CD4-positive, alpha-beta T cell treated with Interleukin-15 for 1 hour (primary cell): ENCODE results near the gene ZNF329.
"Not testable (repeated sequence)": the region's sequence is repeated elsewhere in the genome, so short reads cannot be mapped to it uniquely, and the experiment has no call there.

Experiments
- DNase-seq: peaks from one replicate; pipeline ENCODE4 v3.0.0-alpha.2; 2020

The ZNF329 gene

DNA sequence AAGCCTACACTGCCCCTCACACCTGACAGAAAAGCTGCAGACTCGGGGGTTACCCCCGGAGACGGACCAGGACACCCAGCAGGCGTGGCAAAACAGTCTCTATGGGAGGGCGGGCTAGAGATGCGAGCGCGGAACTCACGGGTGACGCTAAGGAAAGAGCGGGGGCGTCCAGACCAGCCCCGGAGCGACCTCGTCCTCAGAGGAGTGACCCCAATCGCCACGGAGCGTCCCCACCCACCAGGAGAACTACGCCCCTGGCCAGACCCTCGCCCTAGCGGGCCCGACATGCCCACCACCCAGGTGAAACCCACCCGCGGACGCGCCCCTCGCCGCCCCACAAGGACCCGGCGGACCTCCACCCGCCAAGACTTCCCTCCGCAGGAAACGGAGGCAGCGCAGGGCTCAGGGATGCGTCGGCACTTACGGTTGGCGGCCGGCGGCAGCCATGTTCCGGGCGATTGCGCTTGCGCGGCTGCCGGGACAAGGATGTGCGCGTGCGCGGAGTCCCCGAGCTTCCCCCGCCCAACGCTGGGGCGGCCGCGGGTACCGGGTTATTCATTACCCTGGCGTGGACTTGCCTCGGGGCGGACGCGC is at the start of gene ZNF329:
TSS of gene ZNF329 (minus strand) at position 462 of the 594 bp plus-strand sequence. CDS start 21,286 bp downstream, outside the sequence.
- peak; percentile 86 for DNase-seq

DNA sequence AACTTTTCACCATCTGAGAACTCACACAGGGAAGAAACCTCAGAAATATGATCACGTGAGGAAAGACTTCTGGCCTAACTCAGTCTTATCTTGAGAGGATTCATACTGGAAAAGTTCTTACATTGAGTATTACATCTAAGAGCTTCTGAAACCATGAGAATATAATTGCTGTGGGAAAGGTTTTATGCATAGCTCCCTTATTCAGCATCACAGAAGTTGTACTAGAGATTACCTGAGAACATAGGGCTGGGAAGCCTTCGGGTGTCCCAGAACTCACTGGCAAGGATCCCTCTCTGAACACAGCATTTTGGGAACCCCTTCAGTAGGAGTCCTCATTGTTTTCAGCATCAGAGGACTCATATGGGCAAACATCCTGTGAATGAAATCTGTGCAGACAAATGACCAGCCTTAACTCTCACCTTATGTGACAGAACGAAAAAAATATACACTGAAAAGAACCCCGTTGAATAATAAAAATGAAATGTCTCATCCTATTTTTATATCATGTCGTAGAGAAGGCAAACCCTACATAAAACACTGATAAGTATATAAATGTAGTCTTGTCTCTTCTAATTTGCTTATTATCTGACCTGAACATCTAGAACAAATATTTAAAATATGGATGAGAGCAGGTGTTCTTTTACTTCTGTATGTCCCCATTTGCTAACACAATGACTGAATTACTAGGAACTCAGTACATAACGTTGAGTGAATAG is 46.5 kb upstream of the ZNF329 start:
- no peak for DNase-seq

DNA sequence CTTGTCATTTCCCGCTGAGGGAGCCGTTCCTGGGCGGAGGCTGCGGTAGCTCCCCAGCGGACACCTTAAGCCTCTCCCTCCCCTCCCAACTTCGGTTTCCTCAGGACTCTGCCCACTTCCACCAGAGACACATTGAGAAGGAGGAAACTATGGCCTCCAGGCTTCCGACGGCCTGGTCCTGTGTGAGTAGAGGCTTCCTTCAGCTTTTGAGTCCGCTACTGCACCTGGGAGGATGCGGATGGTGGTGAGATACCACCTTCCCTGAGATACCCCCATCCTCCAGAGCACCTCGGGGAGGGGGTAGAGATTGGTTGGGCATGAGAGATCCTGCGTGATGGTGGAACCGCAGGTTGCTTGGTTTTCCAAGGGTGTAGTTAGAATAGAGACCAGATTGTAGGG is 33.2 kb upstream of the ZNF329 start:
- no peak for DNase-seq

DNA sequence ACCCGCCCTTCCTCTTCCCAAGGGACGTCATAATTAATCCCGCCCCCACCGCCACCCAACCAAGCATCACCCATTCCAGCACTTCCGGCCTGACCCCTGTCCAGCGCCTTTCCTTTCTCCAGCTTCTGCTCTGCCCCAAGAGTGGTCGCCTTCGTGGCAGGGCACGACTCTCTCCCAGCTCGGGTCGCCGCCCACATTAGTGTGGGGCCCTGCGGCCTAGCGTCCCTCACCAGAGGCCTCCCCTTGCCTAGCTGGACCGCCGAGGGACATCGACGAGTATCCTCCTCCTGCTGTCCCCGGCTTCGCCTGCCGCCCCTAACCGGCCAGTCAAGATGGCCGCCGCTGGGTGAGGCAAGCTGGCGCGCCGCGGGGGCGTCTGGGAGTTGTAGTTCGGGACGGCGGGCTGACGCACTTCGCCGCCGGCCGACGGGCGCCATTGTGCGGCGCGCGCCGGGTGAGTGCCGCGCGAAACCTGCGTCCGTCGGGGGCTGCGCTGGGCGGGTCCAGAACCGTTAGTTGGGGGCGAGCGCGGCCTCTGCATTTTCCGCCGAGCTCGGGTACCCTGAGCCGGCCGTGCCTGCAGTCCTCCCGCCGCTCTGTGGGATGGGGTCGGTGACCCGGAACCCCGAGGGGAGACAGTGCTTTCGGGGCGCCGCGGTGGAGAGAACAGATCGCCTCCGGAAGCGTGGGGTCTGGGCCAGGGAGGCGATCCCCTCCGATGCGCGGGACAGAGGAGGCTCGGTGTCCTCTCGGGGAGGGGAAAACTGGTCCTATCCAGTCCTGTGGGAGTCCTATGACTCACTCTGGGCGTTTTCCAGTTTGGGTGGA is 32.6 kb upstream of the ZNF329 start, which contains the start of gene ZNF274:
TSS of gene ZNF274 (plus strand) at position 73 of the 828 bp plus-strand sequence. CDS start 905 bp downstream, outside the sequence.
- peak; percentile 95 for DNase-seq

DNA sequence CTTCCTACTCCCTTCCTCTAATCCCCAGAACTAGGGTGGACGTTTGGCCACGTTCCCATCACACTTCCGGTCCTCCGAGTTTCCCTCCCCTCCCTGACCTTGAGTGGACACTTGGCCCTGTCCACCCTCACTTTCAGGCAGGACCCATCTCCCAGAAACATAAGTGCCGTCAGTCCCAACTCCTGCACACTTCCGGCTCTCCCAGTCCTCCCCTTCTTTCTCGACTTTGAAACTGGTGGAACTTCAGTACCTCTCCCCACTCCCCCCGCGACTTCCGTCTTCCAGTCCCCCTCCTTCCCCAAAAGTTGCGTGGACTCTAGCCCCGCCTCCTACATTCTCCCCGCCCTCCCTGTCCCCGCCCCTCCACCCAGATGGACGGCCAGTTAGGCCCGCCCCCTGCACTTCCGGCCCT is 32.0 kb upstream of the ZNF329 start:
- peak; percentile 92 for DNase-seq

DNA sequence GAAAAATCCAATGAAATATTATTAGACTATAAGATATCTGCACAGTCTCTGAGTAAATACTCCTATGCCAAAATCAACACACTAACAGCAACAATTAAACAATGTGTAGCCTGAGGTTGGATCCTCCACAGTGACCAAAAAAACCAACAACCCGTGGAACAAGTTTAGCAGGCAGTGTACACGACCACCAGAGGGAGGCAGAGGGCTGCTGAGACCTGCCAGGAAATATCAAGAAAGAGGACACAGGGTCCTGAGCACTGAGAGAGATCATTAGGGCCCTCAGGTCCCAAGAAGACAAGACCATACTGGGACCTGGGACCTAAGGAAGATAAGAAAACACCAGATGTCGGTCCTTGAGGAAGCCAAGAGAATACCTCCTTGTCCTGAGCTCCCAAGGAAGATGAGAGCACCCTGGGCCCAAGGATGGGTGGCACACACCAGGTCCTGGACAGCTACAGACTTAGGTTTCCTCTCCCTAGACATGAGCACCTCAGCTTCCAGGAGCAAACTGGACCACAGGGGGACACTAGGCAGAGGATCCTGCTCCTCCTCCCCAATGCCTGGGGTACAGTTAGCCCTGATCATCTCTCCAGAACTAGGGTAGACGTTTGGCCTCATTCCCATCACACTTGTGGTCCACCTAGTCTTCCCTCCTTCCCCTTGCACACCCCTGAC is 31.4 kb upstream of the ZNF329 start:
- peak; percentile 54 for DNase-seq

DNA sequence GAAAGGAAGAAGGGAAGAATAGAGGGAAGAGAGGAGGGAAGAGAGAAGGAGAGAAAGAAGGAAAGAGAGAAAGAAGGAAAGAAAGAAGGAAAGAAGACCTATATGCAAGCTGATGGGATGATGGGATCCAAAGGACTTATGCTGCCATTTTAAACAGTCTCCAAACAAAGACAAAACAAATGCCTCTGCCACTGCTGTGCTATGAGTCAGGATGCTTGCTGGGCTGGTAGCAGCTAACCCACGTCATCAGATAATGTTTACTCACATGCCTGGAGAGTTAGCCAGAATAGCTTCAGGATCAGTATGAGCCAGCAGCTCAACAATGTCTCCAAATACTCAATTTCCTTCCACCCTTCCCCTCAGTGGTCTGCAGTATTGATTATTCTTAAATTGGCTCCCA is 20.3 kb upstream of the ZNF329 start:
- DNase-seq = no peak

DNA sequence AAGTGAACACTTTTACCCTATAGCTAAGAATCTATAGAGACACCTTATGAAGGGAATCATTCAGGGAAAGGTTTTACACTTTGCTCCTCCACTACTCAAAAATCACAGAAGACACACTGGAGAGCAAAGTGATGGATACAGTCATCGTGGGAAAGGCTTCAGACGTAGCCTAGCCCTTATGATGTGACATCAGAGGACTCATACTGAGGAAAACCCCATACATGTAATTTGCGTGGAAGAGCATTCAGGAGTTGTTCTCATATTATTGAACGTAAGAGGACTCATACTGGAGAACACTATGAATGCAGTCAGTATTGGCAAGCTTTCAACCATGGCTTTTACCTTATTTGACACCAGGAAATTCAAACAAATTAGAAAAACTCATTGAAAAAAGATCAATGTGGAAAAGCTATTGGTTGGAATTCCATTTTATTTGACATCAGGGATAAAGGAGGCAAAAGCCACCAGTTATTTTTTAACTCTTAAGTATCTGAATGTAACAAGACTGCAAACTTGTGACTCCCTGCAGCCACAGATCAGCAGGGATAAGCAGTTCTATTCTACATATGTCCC is 16.2 kb upstream of the ZNF329 start:
- no peak for DNase-seq

DNA sequence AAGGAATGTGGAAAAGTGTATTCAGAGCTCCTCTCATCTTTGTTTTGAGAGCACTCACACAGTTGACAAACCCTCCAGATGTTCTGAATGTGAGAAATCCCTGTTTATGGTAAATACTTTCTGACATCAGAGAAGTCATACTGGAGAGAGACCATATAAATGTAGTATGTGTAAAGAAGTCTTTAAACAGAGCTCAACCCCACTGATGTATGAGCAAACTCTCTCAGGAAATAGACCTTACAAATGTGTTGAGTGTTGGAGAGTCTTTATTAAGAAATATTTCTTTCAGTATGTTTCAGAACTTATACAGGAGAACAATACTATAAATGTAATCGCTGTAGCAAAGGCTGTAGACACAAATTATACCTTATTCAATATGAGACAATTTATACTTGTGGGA is 15.7 kb upstream of the ZNF329 start:
- no peak for DNase-seq

DNA sequence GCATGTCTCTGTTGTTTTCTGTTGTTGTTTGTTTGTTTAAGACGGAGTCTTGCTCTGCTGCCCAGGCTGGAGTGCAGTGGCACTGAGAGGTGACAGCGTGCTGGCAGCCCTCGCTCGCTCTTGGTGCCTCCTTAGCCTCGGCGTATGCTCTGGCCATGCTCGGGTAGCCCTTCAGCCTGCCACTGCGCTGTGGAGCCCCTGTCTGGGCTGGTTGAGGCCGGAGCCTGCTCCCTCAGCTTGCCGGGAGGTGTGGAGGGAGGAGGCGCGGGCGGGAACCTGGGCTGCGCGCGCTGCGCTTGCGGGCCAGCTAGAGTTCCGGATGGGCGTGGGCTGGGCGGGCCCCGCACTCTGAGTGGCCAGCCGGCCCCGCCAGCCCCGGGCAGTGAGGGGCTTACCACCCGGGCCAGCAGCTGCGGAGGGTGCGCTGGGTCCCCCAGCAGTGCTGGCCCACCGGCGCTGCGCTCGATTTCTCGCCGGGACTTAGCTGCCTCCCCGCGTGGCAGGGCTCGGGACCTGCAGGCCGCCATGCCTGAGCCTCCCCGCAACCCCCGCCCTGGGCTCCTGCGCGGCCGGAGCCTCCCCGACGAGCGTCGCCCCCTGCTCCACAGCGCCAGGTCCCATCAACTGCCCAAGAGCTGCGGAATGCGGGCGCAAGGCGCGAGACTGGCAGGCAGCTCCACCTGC is 6.6 kb upstream of the ZNF329 start:
- DNase-seq = no peak

DNA sequence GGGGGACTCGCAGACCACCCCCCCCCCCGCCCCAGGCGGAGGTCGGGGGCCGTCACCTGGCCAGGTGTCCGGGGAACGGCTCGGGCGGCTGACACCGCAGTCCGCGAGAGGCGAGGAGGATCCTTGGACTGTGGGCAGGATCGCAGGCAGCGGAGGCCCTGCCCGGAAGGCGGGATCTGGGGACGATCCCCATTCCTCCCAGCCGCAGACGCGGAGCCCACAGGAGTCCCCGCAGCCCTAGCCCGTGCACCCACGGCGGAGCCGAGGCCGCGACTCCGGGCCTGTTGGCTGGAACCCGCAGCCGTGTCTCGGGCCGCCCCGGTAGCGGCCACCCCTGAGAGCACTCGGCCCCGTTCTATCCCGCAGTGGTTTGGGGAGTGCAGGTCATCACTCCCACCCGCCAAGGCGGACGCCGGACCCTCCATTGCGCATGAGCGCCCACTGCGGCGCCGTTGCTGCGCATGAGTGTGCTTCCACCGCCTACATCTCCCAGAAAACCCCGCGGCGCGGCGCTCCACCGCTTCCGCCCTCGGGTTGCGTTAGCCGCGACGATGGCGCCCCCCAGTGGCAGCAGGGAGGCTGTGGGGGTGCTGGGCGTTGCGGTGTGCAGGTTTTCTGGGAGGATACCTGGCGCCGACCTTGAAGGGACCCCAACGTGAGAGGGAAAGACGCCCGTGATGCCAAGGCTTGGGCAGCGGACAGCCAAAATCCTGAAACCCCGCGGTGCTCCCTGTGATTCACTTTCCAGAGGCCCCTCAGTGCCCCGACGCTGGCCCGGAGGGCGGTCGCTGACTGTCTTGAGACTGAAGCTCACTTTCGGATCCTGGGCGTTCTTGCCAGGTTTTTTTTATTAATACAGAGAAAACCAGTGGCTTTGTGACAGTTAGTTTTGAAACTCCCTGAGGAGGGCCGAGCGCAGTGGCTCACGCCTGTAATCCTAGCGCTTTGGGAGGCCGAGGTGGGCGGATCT is 4.4 kb upstream of the ZNF329 start:
- DNase-seq = peak; percentile 93

DNA sequence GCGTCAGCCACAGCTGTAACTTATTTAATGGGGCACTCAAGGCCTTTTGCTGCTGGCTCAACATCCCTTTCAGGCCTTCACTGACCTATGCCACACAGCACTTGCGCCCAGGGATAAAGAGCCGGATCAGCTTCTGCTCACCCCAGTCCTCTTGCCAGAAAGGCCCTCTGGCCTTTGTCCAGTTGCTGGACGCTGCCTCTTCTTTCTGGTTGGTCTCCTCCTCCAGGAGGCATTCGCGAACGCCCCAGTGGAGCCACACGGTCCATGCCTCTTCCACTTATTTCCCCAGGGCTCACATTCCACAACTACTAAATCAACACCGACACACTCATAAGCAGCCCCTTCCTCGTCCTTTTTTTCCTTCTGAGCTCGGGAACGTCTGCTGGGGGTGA is 3.7 kb upstream of the ZNF329 start:
- no peak for DNase-seq

DNA sequence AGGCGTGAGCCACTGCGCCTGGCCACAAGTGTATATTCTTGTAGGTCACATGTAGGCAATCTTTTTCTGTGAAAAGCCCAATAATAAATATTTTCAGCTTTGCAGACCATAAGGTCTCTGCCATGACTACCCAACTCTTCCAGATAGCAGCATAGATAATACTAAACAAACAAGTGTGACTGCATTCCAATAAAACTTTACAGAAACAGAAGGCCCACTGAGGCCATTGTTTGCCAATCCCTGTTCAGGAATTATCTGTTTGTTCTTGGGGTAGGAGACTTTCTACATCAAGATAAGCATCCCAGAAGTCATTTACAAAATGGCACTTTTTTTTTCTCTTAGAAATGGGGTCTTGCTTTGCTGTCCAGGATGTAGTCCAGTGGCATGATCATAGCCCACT is 2.8 kb upstream of the ZNF329 start:
- DNase-seq = no peak

DNA sequence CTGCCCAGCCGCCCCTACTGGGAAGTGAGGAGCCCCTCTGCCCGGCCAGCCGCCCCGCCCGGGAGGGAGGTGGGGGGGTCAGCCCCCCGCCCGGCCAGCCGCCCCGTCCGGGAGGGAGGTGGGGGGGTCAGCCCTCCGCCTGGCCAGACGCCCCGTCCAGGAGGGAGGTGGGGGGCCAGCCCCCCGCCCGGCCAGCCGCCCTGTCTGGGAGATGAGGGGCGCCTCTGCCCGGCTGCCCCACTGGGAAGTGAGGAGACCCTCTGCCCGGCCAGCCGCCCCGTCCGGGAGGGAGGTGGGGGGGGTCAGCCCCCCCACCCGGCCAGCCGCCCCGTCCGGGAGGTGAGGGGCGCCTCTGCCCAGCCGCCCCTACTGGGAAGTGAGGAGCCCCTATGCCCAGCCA is 3.1 kb downstream of the ZNF329 start:
- not testable (repeated sequence) for DNase-seq

DNA sequence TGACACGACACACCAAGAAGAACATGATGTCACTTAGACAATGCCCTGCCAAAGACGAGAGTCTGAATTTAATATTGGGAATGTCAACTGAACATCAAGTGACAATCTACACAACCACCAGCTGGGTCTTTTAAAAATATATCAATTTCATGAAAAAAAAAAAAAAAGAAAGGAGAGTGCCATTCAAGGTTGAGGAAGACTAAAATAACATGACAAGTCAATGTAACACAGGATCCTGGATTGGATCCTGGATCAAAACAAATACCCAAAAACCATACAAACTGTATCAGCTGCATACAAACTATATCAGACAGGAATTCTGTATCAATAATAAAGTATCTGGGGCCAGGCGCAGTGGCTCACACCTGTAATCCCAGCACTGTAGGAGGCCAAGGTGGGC is 4.7 kb downstream of the ZNF329 start:
- DNase-seq = no peak

DNA sequence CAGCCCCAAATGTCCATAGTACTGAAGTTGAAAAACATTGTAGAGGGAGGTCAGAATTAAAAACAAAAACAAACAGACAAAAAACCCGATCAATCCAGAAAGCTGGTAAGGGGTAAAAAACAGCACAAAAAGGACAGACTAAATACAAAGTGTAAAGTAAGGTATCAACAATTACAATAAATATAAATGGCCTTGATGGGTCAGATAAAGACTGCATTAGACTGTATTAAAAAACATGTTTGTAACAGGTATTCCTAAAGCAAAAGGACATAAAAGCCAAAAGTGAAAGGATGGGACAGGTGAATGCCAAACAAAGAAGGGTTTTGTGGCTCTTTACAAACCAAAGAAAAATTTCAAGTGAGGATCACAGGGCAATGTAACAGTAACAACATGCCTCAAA is 16.3 kb downstream of the ZNF329 start:
- DNase-seq = no peak

DNA sequence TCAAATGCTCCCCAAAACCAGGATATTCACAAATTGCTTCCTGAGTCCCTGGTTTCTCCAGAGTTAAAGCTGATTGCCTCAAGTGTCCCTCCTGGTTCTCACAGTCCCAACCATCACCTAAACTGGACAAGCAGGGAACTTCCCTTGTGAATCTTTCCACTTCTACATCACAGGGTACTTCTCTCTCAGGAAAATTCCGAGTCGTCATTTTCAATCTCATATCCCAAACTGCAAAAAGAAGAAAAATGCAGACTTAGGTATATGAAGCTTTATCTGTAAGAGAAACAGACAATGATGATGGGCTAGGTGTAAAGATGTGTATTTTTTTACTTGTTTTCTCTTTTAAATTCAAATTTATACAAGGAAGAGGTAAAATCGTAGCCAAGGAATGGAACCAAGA is 21.3 kb downstream of the ZNF329 start:
- DNase-seq = no peak

DNA sequence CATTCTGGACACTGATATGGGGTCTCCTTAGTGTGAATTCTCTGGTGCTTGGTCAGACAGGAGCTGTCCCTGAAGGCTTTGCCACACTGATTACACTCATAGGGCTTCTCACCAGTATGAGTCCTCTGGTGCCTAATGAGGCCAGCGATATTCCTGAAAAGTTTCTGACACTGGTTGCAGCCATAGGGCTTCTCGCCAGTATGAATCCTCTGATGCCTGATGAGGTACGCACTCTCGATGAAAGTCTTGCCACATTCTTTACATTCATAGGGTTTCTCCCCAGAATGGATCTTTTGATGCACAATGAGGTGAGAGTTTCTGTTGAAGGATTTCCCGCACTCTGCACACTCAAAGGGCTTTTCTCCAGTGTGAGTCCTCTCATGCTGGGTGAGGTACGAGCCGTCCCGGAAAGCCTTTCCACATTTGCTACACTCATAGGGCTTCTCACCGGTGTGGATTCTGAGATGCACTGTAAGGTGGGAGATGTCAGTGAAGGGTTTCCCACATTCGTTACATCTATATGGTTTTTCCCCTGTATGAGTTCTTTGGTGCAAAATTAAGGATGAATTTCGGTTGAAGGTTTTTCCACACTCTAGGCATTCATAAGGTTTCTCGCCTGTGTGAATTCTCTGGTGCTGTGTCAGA is 22.4 kb downstream of the ZNF329 start:
- no peak for DNase-seq

DNA sequence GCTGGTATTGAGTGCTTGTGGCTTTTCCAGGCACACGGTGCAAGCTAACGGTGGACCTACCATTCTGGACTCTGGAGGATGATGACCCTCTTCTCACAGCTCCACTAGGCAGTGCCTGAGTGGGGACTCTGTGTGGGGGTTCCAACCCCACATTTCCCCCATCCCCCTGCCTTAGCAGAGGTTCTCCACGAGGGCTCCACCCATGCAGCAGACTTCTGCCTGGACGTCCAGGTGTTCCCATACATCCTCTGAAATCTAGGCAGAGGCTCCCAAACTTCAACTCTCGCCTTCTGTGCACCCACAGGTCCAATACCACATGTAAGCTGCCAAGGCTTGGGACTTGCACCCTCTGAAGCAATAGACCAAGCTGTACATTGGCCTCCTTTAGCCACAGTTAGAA is 27.2 kb downstream of the ZNF329 start:
- DNase-seq = no peak

DNA sequence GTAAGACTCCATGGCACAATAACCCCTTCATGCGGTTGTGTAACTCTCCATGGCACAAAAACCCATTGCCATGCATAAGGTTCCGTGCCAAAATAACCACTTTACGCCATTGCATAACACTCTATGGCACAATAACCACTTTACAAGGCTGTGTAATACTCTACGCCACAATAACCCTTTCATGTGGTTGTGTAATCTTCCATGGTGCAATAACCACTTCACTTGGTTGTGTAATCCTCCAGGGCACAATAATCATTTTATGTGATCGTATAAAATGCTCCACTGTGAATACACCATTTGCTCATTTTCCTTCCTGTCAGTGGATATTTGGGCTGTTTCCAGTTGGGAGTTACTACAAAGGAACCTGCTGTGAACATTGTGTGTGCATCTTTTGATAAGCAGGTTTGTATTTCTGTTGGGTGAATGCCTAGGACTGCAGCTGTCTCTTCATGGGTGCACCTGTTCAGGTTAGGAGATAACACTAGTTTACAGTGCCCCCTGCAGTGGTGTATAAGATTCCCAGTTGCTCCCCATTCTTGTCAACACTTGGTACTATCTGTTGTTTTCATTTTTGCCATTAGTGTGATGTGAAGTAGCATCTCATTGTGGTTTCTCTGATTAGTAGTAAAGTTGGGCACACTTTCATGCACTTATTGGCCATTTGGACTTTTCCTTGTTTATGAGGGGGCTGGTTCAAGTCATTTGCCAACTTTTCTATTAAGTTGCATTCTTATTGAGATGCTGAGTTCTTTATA is 31.4 kb downstream of the ZNF329 start:
- no peak for DNase-seq
